ENCODE results near the gene GALNT18.

- peak; percentile 98 to 99 for TF ChIP-seq CTCF (conservative IDR thresholded peaks at IDR 0.05; ENCODE audit: low read depth in 2 of 2)
- no peak for TF ChIP-seq POLR2AphosphoS5 (IDR thresholded peaks at IDR 0.05; ENCODE audit: low read depth)
- TF ChIP-seq EZH2phosphoT487 (IDR thresholded peaks at IDR 0.05; ENCODE audit: unreplicated experiment): no peak
- TF ChIP-seq EZH2 (IDR thresholded peaks at IDR 0.05; ENCODE audit: low read depth, unreplicated experiment): no peak
- TF ChIP-seq ZNF331 (CRISPR knock-in tag; IDR thresholded peaks at IDR 0.05; ENCODE audit: low read depth): no peak
- TF ChIP-seq REST (IDR thresholded peaks at IDR 0.05; ENCODE audit: unreplicated experiment): no peak
- no peak for TF ChIP-seq CREB1 (CRISPR knock-in tag; IDR thresholded peaks at IDR 0.05; ENCODE audit: low read depth)
- no peak for TF ChIP-seq JUNB (IDR thresholded peaks at IDR 0.05; ENCODE audit: unreplicated experiment)
- TF ChIP-seq, protein P1, sequence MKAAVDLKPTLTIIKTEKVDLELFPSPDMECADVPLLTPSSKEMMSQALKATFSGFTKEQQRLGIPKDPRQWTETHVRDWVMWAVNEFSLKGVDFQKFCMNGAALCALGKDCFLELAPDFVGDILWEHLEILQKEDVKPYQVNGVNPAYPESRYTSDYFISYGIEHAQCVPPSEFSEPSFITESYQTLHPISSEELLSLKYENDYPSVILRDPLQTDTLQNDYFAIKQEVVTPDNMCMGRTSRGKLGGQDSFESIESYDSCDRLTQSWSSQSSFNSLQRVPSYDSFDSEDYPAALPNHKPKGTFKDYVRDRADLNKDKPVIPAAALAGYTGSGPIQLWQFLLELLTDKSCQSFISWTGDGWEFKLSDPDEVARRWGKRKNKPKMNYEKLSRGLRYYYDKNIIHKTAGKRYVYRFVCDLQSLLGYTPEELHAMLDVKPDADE (IDR thresholded peaks at IDR 0.05): no peak
- no peak for TF ChIP-seq NANOG (IDR thresholded peaks at IDR 0.05; ENCODE audit: borderline replicate concordance)
- TF ChIP-seq, protein P2, sequence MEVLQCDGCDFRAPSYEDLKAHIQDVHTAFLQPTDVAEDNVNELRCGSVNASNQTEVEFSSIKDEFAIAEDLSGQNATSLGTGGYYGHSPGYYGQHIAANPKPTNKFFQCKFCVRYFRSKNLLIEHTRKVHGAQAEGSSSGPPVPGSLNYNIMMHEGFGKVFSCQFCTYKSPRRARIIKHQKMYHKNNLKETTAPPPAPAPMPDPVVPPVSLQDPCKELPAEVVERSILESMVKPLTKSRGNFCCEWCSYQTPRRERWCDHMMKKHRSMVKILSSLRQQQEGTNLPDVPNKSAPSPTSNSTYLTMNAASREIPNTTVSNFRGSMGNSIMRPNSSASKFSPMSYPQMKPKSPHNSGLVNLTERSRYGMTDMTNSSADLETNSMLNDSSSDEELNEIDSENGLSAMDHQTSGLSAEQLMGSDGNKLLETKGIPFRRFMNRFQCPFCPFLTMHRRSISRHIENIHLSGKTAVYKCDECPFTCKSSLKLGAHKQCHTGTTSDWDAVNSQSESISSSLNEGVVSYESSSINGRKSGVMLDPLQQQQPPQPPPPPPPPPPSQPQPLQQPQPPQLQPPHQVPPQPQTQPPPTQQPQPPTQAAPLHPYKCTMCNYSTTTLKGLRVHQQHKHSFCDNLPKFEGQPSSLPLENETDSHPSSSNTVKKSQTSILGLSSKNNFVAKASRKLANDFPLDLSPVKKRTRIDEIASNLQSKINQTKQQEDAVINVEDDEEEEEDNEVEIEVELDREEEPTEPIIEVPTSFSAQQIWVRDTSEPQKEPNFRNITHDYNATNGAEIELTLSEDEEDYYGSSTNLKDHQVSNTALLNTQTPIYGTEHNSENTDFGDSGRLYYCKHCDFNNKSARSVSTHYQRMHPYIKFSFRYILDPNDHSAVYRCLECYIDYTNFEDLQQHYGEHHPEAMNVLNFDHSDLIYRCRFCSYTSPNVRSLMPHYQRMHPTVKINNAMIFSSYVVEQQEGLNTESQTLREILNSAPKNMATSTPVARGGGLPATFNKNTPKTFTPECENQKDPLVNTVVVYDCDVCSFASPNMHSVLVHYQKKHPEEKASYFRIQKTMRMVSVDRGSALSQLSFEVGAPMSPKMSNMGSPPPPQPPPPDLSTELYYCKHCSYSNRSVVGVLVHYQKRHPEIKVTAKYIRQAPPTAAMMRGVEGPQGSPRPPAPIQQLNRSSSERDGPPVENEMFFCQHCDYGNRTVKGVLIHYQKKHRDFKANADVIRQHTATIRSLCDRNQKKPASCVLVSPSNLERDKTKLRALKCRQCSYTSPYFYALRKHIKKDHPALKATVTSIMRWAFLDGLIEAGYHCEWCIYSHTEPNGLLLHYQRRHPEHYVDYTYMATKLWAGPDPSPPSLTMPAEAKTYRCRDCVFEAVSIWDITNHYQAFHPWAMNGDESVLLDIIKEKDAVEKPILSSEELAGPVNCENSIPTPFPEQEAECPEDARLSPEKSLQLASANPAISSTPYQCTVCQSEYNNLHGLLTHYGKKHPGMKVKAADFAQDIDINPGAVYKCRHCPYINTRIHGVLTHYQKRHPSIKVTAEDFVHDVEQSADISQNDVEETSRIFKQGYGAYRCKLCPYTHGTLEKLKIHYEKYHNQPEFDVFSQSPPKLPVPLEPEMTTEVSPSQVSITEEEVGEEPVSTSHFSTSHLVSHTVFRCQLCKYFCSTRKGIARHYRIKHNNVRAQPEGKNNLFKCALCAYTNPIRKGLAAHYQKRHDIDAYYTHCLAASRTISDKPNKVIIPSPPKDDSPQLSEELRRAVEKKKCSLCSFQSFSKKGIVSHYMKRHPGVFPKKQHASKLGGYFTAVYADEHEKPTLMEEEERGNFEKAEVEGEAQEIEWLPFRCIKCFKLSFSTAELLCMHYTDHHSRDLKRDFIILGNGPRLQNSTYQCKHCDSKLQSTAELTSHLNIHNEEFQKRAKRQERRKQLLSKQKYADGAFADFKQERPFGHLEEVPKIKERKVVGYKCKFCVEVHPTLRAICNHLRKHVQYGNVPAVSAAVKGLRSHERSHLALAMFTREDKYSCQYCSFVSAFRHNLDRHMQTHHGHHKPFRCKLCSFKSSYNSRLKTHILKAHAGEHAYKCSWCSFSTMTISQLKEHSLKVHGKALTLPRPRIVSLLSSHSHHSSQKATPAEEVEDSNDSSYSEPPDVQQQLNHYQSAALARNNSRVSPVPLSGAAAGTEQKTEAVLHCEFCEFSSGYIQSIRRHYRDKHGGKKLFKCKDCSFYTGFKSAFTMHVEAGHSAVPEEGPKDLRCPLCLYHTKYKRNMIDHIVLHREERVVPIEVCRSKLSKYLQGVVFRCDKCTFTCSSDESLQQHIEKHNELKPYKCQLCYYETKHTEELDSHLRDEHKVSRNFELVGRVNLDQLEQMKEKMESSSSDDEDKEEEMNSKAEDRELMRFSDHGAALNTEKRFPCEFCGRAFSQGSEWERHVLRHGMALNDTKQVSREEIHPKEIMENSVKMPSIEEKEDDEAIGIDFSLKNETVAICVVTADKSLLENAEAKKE (CRISPR knock-in tag; IDR thresholded peaks at IDR 0.05): no peak
Measured at GRCh38 chr11:11265994-11266606, 355.7 kb downstream of the GALNT18 start.
